Ovary (tissue), 3 donors: ENCODE measurements around the gene PARP9.

ENCODE experiments used
- EP300 ChIP-seq: sonication (generic); formaldehyde crosslinking; IDR thresholded peaks from one replicate; pipeline ENCODE4 v1.6.1; 2017; ENCODE audit warnings: antibody characterized with exemption
- POLR2A ChIP-seq: fragments of 450-650 bp; IDR thresholded peaks from one replicate; pipeline ENCODE4 v1.6.1; 2017; ENCODE audit warnings: antibody characterized with exemption, mild to moderate bottlenecking, moderate library complexity
- TF ChIP-seq, protein P1 (sequence below), 3 donors: fragments of 450-650 bp in 2 of 3; fragments of 200-600 bp in 1 of 3; IDR thresholded peaks; one replicate each; pipeline versions ENCODE4 v1.5.1 to v1.8.0; 2016 to 2022; ENCODE audit warnings: antibody characterized with exemption in 3 of 3, mild to moderate bottlenecking in 1 of 3
- donor health status: DM: no; HTN: no; CAD: no.

DNA sequence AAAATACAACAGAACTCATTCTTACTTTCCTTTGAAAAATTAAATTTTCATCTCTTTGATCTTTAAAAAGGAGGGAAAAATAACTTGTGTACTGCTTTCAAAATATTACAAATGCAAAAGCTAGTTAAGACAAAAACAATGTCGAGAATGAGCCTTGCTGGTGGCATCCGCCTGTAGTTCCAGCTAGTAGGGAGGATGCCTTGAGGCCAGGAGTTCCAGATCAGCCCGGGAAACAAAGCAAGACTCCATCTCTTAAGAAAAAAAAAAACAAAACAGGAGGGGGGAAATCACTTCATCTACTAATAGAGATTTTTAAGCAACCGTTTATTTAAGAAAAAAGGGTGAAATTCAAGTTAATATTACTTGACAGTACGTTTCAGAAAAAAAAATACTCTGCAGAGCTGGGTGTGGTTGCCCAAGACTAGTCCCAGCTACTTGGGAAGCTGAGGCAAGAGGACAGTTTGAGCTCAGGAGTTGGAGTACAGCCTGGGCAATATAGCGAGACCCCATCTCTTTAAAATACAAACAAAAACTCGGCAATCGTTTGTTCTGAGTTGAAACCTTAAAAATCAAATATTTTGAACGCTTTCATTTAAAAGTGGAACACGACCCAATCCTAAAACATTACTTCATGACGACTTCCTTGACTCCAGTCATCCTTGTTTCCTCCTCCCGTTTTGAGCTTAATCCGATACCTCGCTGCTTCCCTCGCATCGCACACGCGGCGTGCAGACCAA lies 50.5 kb downstream of the PARP9 start:
- TF ChIP-seq, protein P1, sequence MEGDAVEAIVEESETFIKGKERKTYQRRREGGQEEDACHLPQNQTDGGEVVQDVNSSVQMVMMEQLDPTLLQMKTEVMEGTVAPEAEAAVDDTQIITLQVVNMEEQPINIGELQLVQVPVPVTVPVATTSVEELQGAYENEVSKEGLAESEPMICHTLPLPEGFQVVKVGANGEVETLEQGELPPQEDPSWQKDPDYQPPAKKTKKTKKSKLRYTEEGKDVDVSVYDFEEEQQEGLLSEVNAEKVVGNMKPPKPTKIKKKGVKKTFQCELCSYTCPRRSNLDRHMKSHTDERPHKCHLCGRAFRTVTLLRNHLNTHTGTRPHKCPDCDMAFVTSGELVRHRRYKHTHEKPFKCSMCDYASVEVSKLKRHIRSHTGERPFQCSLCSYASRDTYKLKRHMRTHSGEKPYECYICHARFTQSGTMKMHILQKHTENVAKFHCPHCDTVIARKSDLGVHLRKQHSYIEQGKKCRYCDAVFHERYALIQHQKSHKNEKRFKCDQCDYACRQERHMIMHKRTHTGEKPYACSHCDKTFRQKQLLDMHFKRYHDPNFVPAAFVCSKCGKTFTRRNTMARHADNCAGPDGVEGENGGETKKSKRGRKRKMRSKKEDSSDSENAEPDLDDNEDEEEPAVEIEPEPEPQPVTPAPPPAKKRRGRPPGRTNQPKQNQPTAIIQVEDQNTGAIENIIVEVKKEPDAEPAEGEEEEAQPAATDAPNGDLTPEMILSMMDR (IDR thresholded peaks at IDR 0.05): no peak
- TF ChIP-seq EP300 (no peak), POLR2A (no peak)
